ENCODE results near the gene KLF1.
"Not testable (repeated sequence)": the region's sequence is repeated elsewhere in the genome, so short reads cannot be mapped to it uniquely, and the experiment has no call there.

KLF1 gene

DNA sequence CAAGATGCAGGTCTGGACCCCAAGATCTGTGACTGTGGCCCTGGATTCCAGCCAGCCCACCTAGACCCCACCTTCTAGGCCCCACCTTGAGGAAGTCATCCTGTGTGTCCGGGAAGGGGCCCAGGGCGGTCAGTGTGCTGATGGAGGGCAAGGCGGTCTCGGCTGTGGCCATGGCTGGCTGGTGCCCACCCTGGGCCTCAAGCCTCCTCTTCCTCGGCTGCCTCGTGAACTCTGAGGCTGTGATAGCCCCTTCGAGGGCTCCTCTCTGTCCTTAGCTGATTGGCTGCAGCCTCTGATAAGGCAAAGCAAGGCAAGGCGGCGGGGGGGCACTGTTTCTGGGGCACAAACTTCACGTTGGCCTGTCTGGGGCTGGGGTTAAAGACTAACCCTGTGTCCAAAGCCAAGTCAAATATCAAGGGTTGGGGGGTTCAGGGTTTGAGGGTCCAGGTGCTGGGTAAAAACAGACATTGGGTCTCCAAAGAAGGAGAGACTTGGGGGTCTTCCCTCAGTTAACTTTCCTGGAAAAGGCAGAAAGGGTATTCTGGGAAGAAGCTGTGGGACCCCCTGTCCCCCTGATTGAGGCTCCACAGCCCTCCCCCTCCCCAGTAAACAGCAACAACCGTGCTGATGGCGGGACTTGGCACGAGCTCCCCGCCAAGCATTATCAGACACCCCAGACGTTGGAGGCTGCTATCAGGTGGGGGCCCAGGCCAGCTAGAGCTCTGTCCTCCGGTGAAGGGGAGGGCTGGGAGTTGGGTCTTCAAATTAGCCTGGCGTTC, at the start of gene KLF1:
TSS of gene KLF1 (minus strand) at position 233 of the 779 bp plus-strand sequence. CDS start at position 172, 61 bp downstream.
- DNase-seq = no peak

DNA sequence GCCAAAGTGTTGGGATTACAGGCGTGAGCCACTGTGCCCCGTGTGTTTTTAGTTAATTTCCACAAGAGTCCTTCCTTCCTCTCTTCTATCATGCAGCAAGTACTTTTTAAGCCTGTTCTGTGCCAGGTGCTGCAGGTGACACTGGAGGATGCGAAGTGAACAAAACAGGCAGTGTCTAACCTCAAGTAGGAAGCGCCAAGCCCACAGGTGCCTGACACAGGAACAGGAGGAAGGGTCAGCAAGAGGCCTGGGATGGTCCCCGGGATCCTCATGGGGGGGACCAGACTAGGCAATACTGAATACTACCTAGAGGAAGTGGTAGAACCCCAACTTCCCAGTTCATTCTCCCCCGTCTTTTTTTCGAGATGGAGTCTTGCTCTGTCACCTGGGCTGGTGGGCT, 49.6 kb upstream of the KLF1 start:
- DNase-seq = peak; percentile 44

DNA sequence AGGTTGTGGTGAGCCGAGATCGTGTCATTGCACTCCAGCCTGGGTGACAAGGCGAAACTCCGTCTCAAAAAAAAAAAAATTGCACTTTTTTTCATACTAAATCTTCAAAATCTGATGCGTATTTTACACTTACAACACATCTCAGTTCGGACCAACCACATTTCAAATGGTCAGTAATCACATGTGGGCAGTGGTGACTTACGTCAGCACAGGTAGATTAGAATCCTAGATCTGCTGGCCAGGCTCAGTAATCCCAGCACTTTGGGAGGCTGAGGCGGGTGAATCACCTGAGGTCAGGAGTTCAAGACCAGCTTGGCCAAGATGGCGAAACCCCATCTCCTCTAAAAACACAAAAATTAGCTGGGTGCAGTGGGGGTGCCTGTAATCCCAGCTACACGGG, 48.1 kb upstream of the KLF1 start:
- DNase-seq = no peak

DNA sequence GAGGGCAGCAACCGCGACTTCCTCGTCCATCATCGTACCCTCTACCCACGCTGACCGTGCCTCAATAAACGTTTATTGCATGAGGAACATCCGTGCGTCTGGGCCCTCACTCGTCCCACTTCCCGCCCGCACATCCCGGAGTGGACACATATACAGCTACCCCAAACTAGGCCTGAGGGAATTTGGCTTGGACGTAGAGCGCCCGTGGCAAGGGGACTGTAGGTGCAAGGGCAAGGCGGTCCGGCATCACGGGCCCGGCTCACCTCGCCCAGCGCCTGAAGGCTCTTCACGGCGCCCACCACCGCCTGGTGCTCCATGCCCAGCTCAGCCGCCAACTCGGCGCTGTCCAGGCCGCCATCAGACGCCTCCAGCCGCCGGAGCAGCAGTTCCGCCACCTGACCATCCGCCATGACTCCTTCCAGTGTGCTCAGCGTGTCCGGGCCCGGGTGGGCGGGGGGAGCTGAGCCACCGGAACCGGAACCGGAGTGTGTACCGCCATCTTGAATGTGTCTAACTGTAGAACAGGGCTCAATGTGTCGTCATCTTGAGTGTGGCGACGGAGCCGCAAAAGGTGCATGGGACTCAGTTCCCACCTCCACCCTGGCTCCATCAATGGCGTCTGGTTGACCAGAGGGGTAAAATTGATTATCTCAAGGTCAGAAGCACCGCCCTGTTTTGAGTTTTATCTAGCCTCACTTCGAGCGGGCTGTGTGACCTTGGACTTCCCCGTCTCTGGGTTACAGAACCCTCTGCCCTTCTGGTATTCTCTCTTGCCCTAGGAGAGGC, 46.5 kb upstream of the KLF1 start, which contains the start of gene FARSA:
TSS of gene FARSA (minus strand) at position 425 of the 786 bp plus-strand sequence. CDS start at position 410, 15 bp downstream.
- peak; percentile 88 for DNase-seq

DNA sequence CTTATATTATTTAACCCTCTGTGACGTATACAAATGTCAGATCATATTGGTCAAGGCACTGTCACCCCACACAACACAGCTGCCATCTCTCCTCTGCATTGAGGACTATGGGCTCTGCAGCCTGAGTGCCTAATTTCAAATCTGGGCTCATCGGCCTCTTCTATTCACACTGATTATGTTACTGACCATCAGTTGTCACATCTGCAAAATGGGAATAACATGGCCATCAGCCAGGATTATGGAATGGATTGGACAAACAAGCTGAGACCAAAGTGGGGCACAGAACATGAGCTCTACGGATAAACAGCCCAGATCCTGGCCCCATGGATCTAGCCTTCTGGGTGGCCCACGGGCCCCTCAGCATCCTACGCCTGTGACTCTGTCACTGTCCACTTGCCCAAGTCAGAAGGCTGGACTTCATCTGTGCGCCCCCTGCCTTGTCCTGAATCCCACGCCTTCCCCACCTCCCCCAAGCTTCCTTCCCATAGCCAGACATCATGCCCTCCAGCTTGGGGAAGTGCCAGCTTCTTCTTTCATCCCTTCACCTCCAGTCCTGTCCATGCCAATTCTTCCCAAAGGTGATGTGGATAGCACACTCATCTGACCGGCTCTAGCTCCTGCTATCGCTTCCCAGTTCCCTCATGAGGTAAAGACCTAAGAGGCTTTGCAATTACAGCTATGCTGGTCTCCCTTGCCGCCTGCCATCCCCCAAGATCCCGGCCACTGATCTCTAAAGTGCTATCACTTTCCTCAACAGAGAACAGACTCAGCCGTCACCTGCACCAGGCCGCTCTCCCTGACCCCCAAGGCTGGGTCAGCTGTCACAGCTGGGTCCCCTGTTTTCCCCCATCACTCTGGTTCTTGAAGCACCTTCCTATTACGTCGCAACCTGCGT, 45.6 kb upstream of the KLF1 start:
- DNase-seq = no peak

DNA sequence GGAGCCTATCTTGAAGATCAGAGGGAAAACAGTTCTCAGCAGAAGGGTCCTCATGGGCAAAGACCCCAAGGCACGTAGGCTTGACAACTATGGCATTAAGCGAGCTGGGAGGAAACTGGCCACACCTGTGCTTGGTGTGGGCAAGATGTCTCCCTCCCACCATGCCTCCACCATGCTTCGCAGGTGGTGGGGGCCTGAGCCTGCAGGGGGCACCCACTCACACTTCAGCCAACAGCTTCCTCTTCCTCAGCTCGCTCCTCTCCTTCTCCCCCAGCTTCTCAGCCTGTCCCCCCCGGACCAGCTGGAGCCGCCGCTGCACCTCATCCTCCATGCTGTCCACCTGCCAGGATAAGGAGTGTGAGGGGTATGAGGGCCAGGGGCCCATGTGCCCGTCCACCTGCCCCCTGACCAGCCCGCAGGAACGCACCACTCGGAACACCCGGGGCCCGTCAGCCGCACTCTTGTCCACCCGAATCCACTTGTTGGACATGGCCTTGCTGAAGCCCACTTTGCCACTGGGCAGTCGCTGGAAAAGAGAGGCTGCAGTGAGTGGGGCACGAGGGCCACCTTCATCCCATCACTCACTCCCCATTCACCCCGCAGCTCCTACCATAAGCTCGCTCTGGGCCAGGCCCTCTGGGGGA, 43.1 kb upstream of the KLF1 start:
- DNase-seq = no peak

DNA sequence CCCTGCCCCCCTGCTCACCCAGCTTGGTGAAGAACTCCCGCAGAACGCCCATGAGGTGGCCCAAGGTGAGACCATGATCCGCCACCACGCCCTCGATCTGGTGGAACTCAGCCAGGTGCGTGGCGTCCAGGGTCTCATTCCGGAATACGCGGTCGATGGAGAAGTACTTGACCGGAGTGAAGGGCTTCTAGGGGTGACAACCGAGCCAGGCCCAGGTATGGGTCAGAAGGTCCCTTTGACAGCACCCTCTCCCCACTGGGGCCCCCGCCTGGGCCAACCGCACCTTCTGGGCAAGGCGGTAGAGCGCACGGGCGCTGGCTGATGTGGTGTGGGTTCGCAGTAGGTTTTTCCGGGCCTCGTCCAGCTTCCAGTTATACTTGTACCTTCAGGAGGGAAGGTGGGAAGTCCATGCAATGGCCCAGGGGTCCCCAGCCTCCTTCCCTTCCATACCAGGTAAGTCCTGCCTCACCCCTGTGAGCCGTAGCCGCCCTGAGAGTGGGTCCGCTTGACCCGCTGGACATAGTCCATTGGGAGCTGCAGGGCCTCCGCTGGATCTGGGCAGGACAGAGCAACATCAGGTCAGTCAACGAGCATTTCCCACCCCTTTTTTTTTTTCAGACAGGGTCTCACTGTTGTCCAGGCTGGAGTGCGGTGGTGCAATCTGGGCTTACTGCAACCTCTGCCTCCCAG, 37.8 kb upstream of the KLF1 start:
- no peak for DNase-seq

DNA sequence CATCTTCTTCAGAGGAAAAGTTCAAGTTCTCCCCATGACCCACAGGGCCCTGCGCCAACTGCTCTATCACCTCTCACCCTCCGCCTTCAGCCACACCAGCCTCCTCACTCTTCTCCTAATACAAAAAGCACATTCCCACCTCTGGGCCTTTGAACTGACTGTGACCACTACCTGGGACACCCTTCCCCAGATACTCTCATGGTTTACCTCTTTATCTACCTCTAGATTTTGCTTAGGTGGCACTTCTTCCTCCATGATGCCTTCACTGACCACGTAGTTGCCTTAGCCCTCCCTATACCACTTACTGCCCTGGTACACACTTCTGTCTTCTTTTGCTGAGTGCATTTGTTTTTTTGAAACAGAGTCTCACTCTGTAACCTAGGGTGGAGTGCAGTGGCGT, 36.0 kb upstream of the KLF1 start:
- no peak for DNase-seq

DNA sequence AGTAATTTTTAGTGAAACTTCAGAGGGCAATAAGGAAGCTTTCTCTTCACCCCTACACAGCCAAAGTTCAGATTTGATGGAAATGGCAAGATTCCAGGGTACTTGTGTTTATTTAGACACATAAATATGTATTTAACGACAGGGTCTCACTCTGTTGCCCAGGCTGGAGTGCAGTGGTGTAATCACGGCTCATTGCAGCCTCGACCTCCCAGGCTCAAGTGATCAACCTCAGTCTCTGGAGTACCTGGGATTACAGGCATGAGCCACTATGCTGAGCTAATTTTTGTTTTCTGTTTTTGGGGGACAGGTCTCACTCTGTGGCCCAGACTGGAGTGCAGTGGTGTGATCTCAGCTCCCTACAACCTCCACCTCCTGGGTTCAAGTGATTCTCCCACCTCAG, 34.0 kb upstream of the KLF1 start:
- no peak for DNase-seq

DNA sequence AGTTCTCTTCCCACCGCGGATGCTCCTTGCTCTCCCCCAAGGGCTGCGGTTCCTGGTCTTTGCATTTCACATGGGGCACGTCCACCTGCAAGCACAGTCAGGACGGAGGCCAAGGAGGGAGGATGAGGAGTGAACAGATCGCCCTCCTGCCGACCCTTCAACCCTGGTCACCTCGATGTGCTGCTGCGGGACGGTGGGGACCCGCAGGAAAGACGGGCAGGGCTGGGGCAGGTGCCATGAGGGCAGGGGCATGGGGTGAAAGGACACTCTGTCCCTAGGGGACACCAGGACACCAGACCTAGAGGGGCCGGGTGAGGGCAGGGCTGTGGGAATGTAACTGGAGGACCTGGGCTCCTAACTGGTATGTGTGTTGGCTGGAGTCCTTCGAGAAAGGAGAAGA, 31.3 kb upstream of the KLF1 start:
- DNase-seq = no peak

DNA sequence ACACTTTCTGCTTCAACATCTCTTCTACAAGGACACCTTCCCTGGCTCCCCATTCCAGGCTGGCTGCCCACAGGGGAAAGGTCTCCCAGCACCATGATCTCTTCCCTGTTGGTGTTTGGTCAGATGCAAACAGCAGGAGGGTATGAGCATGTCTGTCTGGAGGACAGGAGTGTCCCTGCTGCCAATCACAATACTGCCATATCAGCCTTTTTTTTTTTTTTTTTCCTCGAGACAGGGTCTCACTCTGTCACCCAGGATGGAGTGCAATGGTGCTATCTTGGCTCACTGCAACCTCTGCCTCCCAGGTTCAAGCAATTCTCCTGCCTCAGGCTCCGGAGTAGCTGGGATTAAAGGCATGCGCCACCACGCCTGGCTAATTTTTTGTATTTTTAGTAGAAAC, 28.9 kb upstream of the KLF1 start:
- DNase-seq = not testable (repeated sequence)

DNA sequence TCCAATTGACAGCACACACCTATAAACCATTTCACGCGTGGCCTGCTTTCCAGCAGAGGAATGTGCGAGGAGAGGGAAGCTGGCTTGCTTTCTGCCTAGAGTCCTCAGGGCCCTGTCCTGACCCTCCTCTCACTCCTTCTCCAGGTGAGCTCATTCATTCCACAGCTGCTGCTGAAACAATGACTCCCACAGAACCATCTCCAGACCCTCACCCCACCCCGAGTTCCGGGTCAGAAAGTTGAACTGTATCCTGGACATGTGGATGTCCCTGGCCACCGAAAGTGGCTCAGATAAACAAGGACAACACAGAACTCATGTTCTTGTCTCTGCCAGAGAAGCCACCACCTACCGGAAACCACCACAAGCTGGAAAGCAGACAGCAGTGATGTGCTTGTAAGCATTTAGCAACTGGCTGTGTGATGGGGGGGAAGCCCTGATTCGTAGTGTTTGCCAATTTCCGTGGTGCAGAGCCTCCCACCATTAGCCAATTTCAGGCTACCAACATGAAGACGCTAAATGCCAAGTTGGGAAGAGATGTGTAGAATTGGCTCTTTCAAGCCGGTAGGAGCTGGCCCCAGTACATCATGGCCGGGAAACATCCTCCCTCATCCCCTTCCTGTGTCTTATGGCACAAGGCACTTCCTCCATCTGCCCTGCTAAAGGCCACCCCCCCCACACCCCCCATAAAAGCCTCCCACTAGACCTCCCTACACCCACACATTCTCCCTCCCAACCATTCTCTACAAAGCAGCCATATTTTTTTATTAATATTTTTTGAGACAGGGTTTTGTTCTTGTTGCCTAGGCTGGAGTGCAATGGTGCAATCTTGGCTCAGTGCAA, 27.1 kb upstream of the KLF1 start:
- peak; percentile 60 for DNase-seq

DNA sequence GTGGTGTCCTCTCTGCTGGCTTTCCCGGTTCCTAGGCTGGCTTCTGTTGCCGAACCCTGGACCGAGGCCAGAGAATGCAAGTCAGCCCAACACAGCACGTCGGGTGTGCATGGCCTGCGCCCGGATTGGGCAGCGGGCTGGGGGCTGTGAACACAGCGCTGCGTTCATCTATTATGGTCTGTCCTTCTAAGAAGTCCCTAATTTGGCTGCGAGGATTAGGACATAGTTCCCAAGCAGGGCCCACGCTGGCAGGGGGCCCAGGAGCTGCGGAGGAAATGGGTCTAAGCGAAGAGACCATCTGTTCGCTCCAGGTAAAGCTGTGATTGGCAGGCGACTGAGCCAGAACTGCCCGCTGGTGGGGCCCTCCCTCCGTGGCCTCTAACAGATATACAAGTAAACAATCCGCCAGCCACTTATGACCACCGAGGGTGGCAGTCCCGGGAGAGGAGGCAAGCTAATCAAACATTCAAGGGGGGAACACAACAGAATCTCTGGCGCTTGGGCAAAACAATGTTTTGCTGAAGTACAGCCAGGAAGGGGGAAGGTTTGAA, 26.1 kb upstream of the KLF1 start:
- DNase-seq = peak; percentile 100

DNA sequence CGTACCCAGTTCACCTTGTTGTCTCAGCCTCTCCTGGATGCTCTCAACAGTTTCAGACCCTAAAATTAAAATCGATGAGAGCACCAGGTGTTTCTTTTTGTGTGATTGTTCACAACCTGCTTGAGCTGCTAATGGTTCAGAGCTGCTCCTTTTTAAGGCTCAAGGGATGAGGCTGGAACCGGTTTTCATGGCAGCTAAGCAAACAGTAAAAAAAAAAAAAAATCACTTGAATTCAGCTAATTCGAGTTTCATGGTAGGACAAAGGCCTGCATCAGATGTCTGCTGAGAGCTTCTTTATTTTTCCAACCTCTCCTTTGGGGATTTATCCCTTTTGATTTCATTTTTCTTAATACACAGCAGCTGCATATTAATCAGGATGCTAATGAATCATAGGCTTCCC, 25.6 kb upstream of the KLF1 start:
- peak; percentile 97 for DNase-seq

DNA sequence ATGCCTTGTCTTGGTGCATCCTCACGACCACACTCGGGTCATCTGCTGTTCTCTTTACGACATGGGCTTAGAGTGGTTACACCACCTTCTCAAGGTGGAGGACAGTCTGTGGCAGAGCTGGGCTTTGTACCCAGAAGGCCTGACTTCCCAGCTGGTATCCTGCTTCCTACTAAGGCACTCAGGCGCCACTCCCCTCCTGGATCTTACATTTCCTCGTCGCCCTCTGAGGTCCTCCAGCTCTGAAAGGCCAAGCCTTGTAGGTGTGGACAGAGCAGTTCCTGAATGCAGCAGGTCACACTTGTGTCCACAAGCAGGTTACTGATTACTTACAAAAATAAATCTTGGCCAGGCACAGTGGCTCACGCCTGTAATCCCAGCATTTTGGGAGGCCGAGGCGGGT, 20.2 kb upstream of the KLF1 start:
- no peak for DNase-seq

DNA sequence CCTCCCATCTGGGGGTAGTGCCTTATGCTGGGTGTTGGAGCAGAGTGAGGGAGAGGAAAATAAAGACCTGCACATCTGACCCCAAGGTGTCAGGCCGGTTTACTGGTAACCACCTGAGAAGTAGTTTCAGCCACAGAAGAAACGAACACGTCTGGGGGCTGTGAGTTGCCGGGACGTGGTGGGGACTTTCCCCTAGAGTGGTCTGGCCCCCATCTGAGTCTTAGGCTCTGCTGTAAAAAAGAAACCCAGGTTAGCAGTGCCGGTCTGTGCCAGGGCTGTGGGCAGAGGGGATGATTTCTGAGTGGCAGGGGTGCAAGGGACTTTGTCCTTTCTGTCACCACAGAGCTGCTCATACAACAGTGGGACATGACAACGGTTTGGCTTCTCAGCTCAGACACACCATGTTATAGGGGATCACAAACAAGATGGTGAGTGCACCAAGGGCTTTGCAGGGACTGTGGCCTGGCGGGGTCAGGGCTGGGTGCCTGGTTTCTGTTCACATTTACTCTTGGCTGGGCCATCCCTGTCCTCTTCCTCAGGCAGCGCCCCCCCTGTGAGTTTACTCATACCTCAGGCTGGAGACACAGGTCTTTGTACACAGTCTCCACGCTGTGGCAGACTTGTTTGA, 13.0 kb upstream of the KLF1 start:
- DNase-seq = no peak

DNA sequence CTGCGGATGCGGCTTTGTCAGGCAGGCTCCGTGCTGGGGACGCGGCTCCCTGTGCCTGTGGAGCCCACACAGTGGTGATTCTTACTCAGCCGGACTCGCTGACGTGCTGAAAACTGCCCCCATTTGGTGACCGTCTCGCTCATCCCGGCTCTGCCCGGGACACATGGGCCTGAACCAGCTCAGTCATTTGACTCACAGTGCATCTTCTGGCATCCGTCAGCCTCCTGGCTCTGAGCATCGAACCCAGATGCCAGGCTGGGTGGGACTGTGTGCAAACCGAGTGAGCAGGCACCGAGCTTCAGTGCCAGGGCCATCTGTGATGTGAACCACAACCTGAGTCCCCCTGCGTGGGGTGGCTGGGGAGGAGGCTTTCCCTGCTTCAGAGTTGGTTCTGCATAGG, 9.5 kb upstream of the KLF1 start:
- DNase-seq = no peak

DNA sequence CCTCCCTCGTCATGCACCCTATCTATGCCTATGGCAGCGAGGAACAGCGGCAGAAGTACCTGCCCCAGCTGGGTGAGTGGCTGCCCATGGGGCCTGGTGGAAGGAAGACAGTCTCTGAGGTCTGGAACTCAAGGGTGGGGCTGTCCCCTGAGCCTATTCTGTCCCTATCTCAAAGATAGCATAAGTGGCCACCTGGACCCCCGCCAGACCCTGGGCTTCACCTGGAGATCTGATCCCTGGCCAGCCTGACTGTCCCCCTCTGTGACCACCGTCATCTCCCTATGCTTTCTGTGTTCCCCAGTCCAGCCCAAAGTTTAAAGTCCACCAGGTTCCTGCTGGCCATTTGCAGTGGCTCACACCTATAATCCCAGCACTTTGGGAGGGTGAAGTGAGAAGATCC, 6.6 kb upstream of the KLF1 start:
- no peak for DNase-seq

DNA sequence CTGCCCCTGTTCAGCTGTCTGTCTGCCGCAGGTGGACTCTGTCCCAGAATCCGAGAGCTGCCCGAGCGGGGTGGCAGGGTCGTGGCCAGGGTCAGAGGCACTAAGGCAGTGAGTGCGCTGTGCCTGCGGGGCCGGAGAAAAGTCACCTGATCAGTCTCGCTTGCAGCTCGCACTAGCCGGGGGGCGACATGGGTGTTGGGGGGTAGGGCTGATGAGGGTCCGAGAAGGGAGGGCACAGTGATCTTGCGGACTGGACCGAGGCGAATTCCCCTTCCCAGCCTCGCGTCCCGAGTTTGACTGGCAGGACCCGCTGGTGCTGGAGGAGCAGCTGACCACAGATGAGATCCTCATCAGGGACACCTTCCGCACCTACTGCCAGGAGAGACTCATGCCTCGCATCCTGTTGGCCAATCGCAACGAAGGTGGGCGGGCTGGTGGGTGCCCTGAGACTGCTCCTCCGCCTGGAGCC, 4.6 kb upstream of the KLF1 start:
- DNase-seq = no peak
